AG09319 (cell line): Measurements from ENCODE around the gene SRPRB.

Source experiments
- DNase-seq: peaks from one replicate; pipeline ENCODE4 v3.0.0-alpha.2; 2010; ENCODE audit warnings: low read depth; ENCODE audit errors: extremely low read depth
- TF ChIP-seq, protein P1 (sequence below): IDR thresholded peaks from 2 replicates; pipeline ENCODE4 v1.5.1; 2011; ENCODE audit warnings: low read depth, mild to moderate bottlenecking, inconsistent platforms, low read length, moderate library complexity

SRPRB gene

DNA sequence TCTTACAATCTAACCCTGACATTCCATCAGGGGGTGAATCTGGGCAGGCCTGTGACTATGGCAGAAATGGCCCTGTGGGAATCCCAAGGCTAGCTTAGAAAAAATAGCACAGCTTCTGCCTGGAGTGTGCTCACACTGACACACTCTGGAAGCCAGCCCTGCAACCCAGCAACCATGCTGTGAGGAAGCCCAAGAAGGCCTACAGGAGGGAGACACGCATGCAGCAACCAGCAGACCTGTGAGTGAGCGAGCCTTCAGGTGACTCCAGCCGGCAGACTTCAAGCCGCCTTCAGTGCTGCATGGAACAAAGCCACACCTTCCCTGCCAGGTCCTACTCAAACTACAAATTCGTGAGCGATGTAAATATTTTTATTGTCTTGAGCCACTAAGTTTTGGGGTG, 64.0 kb downstream of the SRPRB start:
- no peak for DNase-seq
- TF ChIP-seq, protein P1, sequence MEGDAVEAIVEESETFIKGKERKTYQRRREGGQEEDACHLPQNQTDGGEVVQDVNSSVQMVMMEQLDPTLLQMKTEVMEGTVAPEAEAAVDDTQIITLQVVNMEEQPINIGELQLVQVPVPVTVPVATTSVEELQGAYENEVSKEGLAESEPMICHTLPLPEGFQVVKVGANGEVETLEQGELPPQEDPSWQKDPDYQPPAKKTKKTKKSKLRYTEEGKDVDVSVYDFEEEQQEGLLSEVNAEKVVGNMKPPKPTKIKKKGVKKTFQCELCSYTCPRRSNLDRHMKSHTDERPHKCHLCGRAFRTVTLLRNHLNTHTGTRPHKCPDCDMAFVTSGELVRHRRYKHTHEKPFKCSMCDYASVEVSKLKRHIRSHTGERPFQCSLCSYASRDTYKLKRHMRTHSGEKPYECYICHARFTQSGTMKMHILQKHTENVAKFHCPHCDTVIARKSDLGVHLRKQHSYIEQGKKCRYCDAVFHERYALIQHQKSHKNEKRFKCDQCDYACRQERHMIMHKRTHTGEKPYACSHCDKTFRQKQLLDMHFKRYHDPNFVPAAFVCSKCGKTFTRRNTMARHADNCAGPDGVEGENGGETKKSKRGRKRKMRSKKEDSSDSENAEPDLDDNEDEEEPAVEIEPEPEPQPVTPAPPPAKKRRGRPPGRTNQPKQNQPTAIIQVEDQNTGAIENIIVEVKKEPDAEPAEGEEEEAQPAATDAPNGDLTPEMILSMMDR: no peak

- TF ChIP-seq, protein P1: no peak
- DNase-seq: no peak
Observed at GRCh38 chr3:133870822-133871221, 65.2 kb downstream of the SRPRB start.
